IPS-18c (cell line): ENCODE data around the gene EIF4B.
A peak's percentile ranks its signal among the peaks of the same experiment; 100 is the strongest.

Experiments used
- H3K4me3 ChIP-seq: 2 replicates; pipeline ENCODE4 v1.7.0; 2013; ENCODE audit warnings: low read depth, mild to moderate bottlenecking, low read length, moderate library complexity; ENCODE audit not compliant: insufficient read depth
- H3K9me3 ChIP-seq: one replicate; pipeline ENCODE4 v1.6.1; 2013; ENCODE audit warnings: mild to moderate bottlenecking, low read length, moderate library complexity; ENCODE audit not compliant: control insufficient read depth, insufficient read depth

Gene EIF4B

DNA sequence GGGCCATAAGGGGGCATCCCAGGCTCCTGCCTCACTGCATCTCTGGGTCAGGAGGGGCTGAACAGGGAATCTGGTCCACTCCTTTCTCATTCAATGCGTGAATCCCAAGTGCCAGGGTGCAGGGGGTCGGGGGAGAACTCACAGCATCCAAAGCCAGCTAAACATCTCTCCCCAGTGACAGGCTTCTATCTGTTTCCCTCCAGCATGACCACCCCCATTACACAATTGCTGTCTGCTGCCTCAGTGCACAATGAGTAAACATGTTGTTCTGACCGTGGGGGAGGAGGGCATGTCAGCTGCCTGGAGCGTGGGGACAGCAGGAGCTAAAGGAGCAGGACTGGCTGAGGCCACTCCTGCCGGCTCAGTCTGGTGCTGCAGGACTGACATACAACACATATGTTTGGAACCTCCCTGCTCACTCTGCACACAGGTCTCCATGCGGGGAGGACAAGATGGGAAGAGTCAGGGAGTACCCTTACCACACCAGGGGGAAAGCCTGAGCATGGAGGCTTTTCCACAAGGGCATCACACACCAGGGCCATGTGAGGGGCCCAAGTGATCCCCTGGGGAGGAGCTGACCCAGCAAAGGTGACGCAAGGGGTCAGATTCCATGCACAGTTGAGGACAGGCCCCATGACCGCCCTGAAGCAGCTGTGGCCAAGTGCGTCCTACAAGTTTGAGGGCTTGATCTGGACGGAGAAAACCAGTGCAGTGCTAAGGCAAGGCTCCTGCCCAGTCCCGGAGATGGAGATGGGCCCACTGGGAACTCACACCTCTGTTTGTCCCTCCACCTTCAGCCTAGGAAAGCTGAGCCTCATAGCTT, 45.0 kb downstream of the EIF4B start:
- no peak overlapping the region for H3K4me3 ChIP-seq
- H3K9me3 ChIP-seq = no peaks in the 10 kb centered on the region

DNA sequence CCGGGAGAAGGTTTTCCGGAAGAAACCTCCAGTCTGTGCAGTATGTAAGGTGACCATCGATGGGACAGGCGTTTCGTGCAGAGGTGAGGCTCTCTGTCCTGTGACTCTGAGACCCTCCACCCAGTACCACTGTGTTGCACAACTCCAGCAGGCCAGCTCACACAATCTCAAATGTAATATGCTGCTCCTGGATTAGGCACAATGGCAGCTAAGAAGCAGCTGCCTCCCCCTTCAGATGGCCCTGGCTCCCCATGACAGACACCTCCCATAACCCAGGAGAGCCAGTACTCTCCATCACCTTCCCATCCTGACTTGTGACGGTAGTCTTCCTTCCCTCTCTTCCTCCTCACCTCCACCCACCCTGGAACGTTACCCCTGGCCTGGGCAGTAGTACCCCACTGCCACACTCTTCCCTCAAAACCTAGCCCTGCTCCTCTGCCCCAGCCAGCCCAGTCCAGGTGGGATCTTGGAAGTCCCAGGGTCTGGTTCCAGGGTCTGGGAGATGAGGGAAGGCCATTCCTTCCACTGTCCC, 45.7 kb downstream of the EIF4B start:
- H3K9me3 ChIP-seq = no peaks in the 10 kb centered on the region
- H3K4me3 ChIP-seq = no peak overlapping the region

DNA sequence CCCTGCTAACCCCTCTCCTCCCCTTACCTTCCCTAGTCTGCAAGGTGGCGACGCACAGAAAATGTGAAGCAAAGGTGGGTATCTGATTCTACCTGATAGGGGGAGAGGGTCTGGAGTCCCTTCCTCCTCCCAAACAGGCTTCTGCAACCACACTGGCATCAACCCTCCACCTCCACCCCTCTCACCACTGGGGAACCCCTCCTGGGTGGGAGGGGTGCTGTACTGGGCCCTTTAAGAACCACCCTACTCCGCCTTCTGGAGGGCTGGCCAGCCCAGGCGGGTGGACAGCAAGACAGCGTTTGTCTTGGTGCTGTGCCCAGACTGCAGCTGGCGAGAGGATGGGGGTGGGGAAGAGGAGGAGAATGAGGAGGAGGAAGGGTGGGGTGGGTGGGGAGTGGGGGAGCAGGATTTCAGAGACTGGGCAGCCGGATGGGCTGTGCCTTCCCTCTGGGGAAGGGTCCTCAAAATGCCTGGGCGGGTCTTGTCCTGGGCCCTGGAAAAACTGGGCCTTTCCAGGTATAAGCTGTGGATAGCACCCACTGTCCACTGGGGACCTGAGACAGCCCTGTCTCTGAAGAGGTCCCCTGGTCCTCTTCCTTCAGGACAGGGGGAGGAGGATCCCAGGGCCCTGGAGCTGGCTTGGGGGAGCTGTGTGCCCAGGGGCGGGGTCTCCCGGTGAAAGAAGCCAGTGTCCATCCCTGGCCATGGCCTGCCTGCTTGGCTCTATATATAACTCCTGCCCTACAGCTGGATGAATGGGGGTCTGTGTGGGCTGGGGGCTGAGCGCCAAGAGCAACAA, 46.4 kb downstream of the EIF4B start:
- Histone ChIP-seq H3K4me3 (no peak overlapping the region), H3K9me3 (no peaks in the 10 kb centered on the region)

DNA sequence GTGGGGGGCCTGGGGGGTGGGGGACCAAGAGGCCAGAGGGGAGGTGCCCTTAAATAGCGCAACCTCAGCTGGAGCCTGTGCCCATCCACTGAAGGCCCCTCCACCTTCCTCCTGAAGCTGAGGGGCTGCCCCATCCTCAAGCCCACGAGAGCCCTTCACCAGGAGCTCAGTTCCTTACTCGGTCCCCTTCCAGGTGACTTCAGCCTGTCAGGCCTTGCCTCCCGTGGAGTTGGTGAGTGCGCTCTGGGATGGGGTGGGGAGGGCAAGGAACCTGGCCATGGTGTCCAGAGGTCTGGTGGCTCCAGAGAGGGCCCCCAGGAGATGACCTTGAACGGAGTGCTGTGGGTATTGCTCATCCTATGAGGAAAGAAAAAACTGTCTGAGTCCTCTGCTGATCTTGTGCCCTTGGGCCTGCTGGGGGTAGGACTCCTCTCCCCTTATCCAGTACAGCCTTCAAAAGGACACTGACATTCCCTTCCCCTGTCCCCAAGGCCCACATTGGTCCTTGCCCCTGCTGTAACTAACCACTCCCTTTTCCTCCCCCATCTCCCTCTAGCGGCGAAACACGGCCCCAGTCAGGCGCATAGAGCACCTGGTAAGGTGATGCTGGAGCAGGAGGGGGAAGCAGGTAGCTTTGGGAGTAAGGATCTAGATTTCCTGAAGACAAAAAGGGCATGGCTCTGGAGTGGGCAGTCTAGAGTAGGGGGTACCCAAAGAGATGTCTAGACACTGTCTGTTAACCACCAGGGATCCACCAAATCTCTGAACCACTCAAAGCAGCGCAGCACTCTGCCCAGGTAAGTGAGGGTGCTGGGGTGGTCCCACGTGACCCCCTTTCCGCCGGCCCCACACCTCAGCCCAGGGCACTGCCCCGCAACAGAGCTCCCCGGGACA, 47.2 kb downstream of the EIF4B start:
- Histone ChIP-seq H3K4me3 (peak overlapping the region; percentile 88), H3K9me3 (no peaks in the 10 kb centered on the region)

DNA sequence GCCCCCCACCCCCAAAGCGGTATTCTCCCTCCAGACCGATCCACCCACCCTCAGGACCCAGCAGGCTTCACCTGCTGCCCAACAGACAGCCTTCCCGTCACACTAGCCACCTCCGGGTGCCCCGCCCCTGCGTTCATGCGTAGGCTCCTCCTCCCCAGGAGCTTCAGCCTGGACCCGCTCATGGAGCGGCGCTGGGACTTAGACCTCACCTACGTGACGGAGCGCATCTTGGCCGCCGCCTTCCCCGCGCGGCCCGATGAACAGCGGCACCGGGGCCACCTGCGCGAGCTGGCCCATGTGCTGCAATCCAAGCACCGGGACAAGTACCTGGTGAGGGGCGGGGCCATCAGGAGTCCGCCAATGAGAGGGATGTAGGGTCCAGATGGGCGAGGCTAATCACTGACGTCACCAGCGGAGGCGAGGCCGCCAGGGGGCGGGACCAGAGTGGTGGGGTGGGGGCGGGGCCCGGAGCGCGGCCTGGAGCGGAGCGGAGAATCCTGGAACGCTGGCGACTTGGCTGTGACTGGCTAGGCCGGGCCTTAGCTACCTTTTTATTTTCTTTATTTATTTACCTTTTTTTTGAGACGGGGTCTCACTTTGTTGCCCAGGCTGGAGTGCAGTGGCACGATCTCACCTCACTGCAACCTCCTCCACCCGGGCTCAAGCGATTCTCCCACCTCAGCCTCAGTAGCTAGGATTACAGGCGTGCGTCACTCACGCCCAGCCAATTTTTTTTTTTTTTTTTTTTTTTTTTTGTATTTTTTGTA, 48.0 kb downstream of the EIF4B start:
- Histone ChIP-seq H3K9me3 (no peaks in the 10 kb centered on the region), H3K4me3 (peak overlapping the region; percentile 88)

DNA sequence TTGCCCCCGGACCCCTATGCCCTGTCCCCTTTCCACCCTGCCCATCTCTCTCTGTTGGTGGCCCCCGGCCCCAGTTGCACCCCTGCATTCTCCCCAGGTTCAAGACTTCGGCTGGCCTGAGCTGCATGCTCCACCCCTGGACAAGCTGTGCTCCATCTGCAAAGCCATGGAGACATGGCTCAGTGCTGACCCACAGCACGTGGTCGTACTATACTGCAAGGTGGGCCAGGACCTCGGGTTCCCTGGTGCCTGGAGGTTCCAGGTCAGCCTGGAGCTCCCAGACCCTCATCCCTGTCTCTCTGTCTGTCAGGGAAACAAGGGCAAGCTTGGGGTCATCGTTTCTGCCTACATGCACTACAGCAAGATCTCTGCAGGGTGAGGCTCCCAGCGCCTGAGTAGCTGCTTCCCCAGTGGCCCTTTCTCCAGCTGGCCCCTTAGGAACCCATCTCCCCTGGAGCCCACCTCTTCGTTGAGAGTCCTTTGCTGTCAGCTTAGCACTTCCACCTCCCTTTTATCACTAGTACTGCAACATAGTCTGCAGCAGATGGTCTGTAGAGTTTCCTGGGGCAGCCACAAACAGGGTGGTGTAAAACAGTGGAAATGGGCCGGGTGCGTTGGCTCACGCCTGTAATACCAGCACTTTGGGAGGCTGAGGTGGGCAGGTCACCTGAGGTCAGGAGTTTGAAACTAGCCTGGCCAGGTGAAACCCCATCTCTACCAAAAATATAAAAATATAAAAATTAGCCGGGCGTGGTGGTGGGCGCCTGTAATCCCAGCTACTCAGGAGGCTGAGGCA, 49.4 kb downstream of the EIF4B start:
- Histone ChIP-seq H3K4me3 (no peak overlapping the region), H3K9me3 (no peaks in the 10 kb centered on the region)

DNA sequence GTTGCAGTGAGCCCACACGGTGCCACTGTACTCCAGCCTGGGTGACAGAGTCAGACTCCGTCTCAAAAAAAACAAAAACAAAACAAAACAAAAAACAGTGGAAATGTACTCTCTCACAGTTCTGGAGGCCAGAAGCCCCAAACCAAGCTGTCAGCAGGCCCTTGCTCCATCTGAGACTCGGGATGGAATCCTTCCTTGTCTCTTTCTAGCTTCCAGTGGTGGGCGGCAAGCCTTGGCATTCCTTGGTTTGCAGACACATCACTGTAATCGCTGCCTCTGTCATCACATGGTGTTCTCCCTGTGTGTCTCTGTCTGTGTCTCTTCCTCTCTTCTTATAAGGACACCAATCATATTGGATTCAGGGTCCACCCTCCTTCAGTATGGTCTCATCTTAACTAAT, 50.0 kb downstream of the EIF4B start:
- H3K9me3 ChIP-seq = no peaks in the 10 kb centered on the region

DNA sequence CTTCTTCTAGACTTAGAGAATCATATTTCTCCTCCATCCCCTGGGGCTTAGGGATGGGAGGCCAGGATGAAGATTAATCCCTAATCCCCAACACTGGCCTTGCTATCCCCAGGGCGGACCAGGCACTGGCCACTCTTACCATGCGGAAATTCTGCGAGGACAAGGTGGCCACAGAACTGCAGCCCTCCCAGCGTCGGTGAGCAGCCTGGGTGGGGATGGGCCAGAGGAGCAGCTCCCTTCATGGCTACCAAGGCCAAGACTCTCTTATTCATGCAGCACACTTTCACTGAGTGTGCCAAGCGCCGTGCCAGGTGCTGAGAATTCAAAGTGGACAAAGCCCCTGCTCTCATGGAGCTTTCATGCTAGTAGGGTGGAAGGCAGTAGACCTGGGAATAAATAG, 50.6 kb downstream of the EIF4B start:
- H3K4me3 ChIP-seq = no peak overlapping the region
- no peaks in the 10 kb centered on the region for H3K9me3 ChIP-seq

More for the DNA sequence above, 50.0 kb downstream of the EIF4B start:
- H3K4me3 ChIP-seq = no peak overlapping the region

DNA sequence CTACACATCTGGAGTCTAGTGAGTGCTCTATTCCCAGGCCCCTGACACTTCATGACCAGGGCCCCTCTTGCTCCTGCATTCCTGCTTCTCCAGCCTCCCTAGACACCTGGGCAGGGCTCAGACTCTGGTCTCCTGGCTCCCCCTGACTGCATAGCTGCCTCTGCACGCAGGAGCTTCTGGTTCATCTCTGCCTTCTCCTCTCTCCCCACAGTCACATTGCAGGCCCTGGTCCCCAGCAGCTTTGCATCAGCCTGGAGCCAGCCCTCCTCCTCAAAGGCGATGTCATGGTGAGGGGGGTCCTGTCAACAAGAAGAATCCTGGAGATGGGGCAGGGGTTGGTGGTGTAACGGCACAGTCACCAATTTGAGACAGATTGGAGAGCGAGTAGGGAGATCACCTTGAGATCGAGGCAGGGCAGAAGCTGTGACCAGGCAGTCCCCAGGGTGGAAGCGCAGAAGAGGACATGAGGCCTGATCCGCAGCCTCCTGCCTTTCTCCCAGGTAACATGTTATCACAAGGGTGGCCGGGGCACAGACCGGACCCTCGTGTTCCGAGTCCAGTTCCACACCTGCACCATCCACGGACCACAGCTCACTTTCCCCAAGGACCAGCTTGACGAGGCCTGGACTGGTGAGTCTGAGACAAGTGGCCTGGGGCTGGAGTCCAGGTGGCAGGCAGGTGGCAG, 51.7 kb downstream of the EIF4B start:
- Histone ChIP-seq H3K4me3 (no peak overlapping the region), H3K9me3 (no peaks in the 10 kb centered on the region)

DNA sequence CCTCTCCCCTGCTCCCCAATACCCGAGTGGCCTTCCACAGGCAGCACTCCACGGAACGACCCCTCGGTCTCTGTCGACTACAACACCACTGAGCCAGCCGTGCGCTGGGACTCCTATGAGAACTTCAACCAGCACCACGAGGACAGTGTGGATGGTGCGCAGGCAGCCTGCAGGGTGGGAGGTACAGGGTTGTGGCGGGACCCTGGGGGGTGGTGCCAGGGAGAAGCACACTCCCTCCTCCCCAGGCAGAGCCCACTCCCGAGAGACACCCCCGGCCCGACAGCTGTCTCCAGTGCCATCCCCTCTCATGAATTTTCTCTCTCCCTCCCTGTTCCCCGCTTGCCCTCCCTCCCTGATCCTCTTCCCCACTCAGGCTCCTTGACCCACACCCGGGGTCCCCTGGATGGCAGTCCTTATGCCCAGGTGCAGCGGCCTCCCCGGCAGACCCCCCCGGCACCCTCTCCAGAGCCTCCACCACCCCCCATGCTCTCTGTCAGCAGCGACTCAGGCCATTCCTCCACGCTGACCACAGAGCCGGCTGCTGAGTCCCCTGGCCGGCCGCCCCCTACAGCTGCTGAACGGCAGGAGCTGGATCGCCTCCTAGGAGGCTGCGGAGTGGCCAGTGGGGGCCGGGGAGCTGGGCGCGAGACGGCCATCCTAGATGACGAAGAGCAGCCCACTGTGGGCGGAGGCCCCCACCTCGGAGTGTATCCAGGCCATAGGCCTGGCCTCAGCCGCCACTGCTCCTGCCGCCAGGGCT, 52.6 kb downstream of the EIF4B start:
- H3K9me3 ChIP-seq = no peaks in the 10 kb centered on the region
- H3K4me3 ChIP-seq = no peak overlapping the region

DNA sequence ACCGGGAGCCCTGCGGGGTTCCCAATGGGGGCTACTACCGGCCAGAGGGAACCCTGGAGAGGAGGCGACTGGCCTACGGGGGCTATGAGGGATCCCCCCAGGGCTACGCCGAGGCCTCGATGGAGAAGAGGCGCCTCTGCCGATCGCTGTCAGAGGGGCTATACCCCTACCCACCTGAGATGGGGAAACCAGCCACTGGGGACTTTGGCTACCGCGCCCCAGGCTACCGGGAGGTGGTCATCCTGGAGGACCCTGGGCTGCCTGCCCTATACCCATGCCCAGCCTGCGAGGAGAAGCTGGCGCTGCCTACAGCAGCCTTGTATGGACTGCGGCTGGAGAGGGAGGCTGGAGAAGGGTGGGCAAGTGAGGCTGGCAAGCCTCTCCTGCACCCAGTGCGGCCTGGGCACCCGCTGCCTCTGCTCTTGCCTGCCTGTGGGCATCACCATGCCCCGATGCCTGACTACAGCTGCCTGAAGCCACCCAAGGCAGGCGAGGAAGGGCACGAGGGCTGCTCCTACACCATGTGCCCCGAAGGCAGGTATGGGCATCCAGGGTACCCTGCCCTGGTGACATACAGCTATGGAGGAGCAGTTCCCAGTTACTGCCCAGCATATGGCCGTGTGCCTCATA, 53.3 kb downstream of the EIF4B start:
- no peak overlapping the region for H3K4me3 ChIP-seq
- H3K9me3 ChIP-seq = no peaks in the 10 kb centered on the region

DNA sequence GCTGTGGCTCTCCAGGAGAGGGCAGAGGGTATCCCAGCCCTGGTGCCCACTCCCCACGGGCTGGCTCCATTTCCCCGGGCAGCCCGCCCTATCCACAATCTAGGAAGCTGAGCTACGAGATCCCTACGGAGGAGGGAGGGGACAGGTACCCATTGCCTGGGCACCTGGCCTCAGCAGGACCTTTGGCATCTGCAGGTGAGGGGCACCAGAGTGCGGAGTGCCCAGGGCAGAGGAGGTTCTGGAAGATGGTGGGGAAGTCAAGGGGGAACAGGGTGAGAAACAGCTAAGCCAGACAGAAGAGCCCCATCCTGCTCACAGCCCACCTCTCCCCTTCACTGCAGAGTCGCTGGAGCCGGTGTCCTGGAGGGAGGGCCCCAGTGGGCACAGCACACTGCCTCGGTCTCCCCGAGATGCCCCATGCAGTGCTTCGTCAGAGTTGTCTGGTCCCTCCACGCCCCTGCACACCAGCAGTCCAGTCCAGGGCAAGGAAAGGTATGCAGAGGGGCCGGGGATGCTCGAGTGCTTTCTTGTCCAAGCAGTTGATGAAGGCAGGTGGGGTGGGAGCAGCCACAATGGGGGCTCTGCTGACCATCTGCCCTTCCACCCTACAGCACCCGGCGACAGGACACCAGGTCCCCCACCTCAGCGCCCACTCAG, 53.9 kb downstream of the EIF4B start:
- Histone ChIP-seq H3K9me3 (no peaks in the 10 kb centered on the region), H3K4me3 (no peak overlapping the region)

DNA sequence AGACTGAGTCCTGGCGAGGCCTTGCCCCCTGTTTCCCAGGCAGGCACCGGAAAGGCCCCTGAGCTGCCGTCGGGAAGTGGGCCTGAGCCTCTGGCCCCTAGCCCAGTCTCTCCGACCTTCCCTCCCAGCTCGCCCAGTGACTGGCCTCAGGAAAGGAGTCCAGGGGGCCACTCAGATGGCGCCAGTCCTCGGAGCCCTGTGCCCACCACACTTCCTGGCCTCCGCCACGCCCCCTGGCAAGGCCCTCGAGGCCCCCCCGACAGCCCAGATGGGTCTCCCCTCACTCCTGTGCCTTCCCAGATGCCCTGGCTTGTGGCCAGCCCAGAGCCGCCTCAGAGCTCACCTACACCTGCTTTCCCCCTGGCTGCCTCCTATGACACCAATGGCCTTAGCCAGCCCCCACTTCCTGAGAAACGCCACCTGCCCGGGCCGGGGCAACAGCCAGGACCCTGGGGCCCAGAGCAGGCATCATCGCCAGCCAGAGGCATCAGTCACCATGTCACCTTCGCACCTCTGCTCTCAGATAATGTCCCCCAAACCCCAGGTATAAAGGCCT, 54.5 kb downstream of the EIF4B start:
- H3K9me3 ChIP-seq = no peaks in the 10 kb centered on the region
- no peak overlapping the region for H3K4me3 ChIP-seq
